ENCODE data around the gene ADAMTSL3.

ADAMTSL3 gene

DNA sequence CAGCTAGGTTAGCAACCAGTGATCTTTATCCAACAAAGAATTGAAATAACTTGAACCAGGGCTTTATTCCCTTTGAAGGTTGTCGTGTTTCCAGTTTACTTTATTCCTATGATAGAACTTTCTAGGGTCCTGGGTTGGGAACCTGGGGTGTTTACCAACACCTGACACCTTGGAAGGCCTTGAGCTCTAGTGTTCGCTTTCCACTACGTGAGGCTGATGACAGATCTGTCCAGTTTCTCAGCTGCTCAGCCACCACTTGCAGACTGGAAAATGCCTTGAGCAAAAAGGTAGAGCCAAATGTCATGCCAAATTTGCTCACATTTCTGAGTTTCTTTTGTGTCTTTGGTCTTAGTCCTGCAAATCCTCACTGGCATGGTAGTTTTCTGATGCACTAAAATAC lies 227.2 kb downstream of the ADAMTSL3 start:
- TF ChIP-seq, protein P1, sequence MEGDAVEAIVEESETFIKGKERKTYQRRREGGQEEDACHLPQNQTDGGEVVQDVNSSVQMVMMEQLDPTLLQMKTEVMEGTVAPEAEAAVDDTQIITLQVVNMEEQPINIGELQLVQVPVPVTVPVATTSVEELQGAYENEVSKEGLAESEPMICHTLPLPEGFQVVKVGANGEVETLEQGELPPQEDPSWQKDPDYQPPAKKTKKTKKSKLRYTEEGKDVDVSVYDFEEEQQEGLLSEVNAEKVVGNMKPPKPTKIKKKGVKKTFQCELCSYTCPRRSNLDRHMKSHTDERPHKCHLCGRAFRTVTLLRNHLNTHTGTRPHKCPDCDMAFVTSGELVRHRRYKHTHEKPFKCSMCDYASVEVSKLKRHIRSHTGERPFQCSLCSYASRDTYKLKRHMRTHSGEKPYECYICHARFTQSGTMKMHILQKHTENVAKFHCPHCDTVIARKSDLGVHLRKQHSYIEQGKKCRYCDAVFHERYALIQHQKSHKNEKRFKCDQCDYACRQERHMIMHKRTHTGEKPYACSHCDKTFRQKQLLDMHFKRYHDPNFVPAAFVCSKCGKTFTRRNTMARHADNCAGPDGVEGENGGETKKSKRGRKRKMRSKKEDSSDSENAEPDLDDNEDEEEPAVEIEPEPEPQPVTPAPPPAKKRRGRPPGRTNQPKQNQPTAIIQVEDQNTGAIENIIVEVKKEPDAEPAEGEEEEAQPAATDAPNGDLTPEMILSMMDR (conservative IDR thresholded peaks at IDR 0.05): no peak
- no peak overlapping the region for H3K27ac ChIP-seq

DNA sequence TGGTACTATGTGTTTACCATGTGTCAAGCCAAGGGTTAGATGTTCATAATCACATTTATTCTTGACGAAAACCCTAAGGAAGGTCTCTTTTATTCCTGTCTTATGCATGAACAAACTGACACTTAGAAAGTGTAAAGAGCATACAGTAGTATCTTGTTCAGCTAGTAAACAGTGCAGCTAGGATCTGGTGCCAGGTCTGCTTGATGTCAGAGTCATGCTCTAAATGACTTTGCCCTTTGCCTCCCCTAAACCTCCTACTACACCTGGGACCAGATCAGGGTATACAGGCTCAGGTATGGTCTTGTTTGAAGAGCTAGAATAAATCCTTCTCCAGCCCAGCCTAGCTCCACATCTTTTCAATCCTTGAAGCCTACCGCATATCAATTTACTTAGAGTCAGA lies 232.4 kb downstream of the ADAMTSL3 start:
- H3K27ac ChIP-seq: no peak overlapping the region
- TF ChIP-seq, protein P1 (conservative IDR thresholded peaks at IDR 0.05): no peak

DNA sequence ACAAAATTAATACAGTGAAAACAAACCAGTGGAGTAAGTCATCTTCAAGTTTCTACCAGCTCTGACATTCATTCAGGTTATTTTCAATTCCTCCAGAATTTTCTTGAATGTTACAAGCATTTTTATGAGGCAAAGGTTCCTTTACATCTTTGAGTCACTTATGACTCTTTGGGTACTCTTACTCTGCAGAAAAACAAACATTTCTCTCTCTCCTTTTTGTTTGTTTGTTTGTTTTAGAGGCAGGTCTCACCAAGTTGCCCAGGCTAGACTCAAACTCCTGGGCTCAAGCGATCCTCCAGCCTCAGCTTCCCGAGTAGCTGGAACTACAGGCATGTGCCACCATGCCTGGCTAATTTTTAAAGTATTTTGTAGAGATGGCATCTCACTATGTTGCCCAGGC lies 233.5 kb downstream of the ADAMTSL3 start:
- TF ChIP-seq, protein P1 (conservative IDR thresholded peaks at IDR 0.05): no peak
- no peak overlapping the region for H3K27ac ChIP-seq

DNA sequence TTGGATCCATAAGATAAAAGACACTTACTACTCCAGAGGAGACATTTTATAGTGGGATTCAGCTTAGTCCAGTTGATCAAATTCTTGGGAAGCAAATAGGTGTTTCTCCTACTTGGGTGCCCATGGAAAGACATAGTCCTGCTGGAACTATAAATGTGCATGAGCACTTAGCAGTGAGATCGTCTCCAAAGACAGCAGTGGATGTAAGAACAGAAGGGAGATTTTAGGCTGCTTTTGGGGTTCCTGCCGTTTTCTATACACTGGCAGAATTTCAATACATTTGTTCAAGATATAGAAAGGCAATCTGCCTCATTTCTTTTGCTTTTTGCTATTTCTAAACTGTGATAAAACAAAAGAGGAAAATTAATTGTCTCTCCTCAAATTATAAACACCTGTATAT lies 234.0 kb downstream of the ADAMTSL3 start:
- TF ChIP-seq, protein P1 (conservative IDR thresholded peaks at IDR 0.05): no peak
- H3K27ac ChIP-seq: no peak overlapping the region

DNA sequence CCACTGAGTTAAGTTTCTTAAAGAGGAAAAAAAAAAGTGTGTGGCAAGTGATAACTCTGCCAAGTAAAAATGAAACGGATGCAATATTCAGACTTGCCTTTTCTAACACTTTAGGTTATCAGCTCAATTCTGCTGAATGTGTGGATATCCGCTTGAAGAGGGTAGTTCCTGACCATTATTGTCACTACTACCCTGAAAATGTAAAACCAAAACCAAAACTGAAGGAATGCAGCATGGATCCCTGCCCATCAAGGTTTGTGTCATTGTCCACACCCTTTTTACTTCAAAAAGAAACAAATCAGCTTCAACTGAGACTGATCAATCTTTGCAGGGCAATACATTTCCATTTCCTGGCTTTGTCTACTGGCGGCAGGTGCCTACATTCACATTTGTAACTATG lies 236.1 kb downstream of the ADAMTSL3 start:
- TF ChIP-seq, protein P1 (conservative IDR thresholded peaks at IDR 0.05): no peak
- no peak overlapping the region for H3K27ac ChIP-seq

DNA sequence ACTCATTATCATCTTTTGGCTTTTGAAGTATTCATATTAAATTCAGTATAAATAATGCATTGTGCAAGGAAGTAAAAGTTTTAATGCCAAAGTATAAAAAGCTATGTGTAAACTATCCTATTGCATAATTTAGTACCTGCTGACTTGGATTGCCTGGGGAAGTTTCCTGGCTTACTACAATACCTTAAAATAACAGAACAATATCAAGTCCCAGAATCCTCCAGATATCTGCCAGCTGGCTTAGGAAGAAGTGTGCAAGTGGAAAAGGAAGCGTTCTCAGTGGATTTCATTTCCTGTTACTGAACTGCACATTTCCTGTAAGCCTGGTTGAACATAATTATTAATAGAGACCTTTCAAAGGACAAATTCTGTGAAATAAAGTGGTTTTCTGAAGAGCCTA lies 236.7 kb downstream of the ADAMTSL3 start:
- no peak overlapping the region for H3K27ac ChIP-seq
- TF ChIP-seq, protein P1 (conservative IDR thresholded peaks at IDR 0.05): no peak

DNA sequence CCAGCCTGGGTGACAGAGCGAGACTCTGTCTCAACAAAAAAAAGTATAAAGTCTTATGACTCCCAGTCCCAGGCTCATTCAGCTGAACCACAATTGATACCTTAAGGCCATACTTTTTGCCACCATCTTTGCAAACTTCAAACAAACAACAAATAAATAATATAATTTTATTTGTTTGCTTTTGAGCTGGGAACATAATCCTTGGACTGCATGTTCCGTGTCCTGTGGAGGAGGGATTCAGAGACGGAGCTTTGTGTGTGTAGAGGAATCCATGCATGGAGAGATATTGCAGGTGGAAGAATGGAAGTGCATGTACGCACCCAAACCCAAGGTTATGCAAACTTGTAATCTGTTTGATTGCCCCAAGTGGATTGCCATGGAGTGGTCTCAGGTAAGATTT lies 238.6 kb downstream of the ADAMTSL3 start:
- no peak overlapping the region for H3K27ac ChIP-seq
- TF ChIP-seq, protein P1 (conservative IDR thresholded peaks at IDR 0.05): no peak

DNA sequence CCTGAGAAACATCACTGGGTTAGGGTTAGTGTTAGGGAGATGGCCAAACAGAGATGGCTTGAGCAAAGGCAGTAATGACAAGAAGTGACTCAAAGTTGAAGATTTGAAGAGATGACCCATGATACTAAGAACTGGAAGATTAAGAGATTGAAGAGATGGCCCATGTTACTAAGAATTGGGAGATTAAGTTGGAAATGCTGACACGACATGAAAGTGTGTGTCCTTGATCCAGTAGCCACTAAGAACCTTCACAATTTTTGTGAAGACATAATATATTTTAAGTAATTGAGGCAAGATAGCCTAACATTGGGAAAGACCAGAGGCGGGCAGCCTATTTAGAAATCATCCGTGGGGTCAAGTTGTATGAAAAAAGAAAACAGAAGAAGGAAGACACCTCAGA lies 239.4 kb downstream of the ADAMTSL3 start:
- TF ChIP-seq, protein P1 (conservative IDR thresholded peaks at IDR 0.05): no peak
- no peak overlapping the region for H3K27ac ChIP-seq
